ENCODE data around the gene ELMO1.

The ELMO1 gene

GRCh38 chr7:36925207-36925606, 523.5 kb downstream of the ELMO1 start:
- Histone ChIP-seq H3K27me3 (replicated peaks; ENCODE audit: control insufficient read depth, insufficient read depth, low read length, poor library complexity, severe bottlenecking) (no peaks in the 10 kb centered on the region), H3K4me1 (ENCODE audit: control insufficient read depth, insufficient read depth, low read length, poor library complexity, severe bottlenecking) (no peaks in the 10 kb centered on the region), H3K4me3 (ENCODE audit: insufficient read depth, low read depth, low read length, poor library complexity, severe bottlenecking) (no peak overlapping the region), H3K9me3 (ENCODE audit: control insufficient read depth, low read length) (peaks cover 4% of the 10 kb centered on the region), H3K27ac (ENCODE audit: insufficient read depth, low read length, poor library complexity, severe bottlenecking) (no peak overlapping the region), H3K36me3 (ENCODE audit: control insufficient read depth, insufficient read depth, low read length) (no peaks in the 10 kb centered on the region)
- no peak for DNase-seq

DNA sequence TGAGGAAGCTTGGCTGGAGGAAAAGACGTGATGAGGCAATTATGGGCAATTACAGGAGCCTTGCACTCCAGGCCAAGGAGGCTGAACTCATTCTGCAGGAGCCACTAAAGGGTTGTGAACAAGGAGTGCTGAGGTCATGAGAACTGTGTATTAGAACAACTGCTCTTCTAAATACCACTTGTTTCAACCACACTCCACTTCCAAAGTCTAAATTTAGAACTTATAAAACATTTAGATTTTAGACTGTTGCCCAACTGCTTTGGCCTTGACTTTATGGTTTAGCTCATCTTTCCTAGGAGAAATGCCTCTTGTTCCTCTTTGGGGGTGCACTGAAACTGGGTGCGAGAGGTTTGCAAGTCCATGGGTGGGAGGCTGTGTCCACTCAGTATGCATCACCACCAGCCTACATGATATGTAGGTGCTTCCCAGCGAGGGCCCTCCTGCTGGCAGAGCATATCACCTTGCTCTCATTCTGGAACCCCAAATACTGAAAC, 524.7 kb downstream of the ELMO1 start:
- H3K4me3 ChIP-seq (ENCODE audit: insufficient read depth, low read depth, low read length, poor library complexity, severe bottlenecking), result no peak overlapping the region
- H3K27me3 ChIP-seq (replicated peaks; ENCODE audit: control insufficient read depth, insufficient read depth, low read length, poor library complexity, severe bottlenecking), result no peaks in the 10 kb centered on the region
- H3K9me3 ChIP-seq (ENCODE audit: control insufficient read depth, low read length), result peaks cover 4% of the 10 kb centered on the region
- H3K4me1 ChIP-seq (ENCODE audit: control insufficient read depth, insufficient read depth, low read length, poor library complexity, severe bottlenecking), result no peaks in the 10 kb centered on the region
- DNase-seq, result no peak
- H3K27ac ChIP-seq (ENCODE audit: insufficient read depth, low read length, poor library complexity, severe bottlenecking), result no peak overlapping the region
- no peaks in the 10 kb centered on the region for H3K36me3 ChIP-seq (ENCODE audit: control insufficient read depth, insufficient read depth, low read length)

GRCh38 chr7:36923185-36923584, 525.5 kb downstream of the ELMO1 start:
- no peak for DNase-seq
- no peak overlapping the region for H3K4me3 ChIP-seq (ENCODE audit: insufficient read depth, low read depth, low read length, poor library complexity, severe bottlenecking)

GRCh38 chr7:36920433-36920832, 528.2 kb downstream of the ELMO1 start:
- Histone ChIP-seq H3K9me3 (ENCODE audit: control insufficient read depth, low read length) (peaks cover 4% of the 10 kb centered on the region), H3K27ac (ENCODE audit: insufficient read depth, low read length, poor library complexity, severe bottlenecking) (no peak overlapping the region), H3K27me3 (replicated peaks; ENCODE audit: control insufficient read depth, insufficient read depth, low read length, poor library complexity, severe bottlenecking) (no peaks in the 10 kb centered on the region), H3K4me1 (ENCODE audit: control insufficient read depth, insufficient read depth, low read length, poor library complexity, severe bottlenecking) (no peaks in the 10 kb centered on the region), H3K4me3 (ENCODE audit: insufficient read depth, low read depth, low read length, poor library complexity, severe bottlenecking) (no peak overlapping the region), H3K36me3 (ENCODE audit: control insufficient read depth, insufficient read depth, low read length) (no peaks in the 10 kb centered on the region)
- DNase-seq, result no peak

More at GRCh38 chr7:36923185-36923584, 525.5 kb downstream of the ELMO1 start:
- Histone ChIP-seq H3K36me3 (ENCODE audit: control insufficient read depth, insufficient read depth, low read length) (no peaks in the 10 kb centered on the region), H3K9me3 (ENCODE audit: control insufficient read depth, low read length) (peaks cover 4% of the 10 kb centered on the region), H3K27ac (ENCODE audit: insufficient read depth, low read length, poor library complexity, severe bottlenecking) (no peak overlapping the region), H3K27me3 (replicated peaks; ENCODE audit: control insufficient read depth, insufficient read depth, low read length, poor library complexity, severe bottlenecking) (no peaks in the 10 kb centered on the region), H3K4me1 (ENCODE audit: control insufficient read depth, insufficient read depth, low read length, poor library complexity, severe bottlenecking) (no peaks in the 10 kb centered on the region)

DNA sequence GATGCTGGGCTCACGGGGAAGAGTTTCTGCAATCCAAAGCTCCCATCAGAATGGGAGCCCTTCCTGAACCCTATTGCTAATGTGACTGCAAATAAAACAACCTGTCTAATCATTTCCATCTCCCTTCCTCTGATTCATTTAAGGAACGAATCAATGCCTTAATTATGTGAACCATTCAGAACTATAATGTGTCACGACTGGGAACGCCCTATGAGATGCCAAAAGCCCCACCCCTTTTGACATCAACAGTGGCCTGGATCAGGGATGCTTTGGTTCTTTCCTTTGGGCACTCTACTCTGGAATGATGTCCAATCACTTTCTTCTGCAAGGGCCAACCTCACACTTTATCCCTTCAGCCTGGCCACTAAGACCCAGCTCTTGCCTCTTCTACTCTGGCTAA, 528.9 kb downstream of the ELMO1 start:
- no peak for DNase-seq
- no peaks in the 10 kb centered on the region for H3K36me3 ChIP-seq (ENCODE audit: control insufficient read depth, insufficient read depth, low read length)
- H3K9me3 ChIP-seq (ENCODE audit: control insufficient read depth, low read length), result peaks cover 4% of the 10 kb centered on the region
- H3K4me3 ChIP-seq (ENCODE audit: insufficient read depth, low read depth, low read length, poor library complexity, severe bottlenecking), result no peak overlapping the region
- no peaks in the 10 kb centered on the region for H3K27me3 ChIP-seq (replicated peaks; ENCODE audit: control insufficient read depth, insufficient read depth, low read length, poor library complexity, severe bottlenecking)
- H3K4me1 ChIP-seq (ENCODE audit: control insufficient read depth, insufficient read depth, low read length, poor library complexity, severe bottlenecking), result no peaks in the 10 kb centered on the region
- no peak overlapping the region for H3K27ac ChIP-seq (ENCODE audit: insufficient read depth, low read length, poor library complexity, severe bottlenecking)

DNA sequence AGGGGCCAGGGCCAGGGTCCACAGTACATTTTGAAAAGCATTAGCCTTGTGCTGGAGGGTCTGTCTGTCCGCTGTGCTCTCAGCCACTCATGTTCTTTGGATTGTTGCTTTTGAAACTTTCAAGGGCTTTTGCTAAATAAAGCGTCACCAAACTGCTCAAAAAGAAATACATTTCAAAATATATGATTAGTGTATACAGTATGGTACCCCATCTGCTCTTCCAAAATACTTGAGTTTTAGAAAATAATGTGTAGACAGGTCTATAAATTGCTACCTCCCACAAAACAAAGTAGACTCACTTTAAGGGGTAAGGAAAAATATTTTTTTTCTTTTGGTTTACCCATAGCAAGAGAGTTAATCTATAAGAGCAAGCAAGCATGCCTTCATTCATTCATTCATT, 530.1 kb downstream of the ELMO1 start:
- no peak for DNase-seq
- H3K4me3 ChIP-seq (ENCODE audit: insufficient read depth, low read depth, low read length, poor library complexity, severe bottlenecking), result no peak overlapping the region
- H3K4me1 ChIP-seq (ENCODE audit: control insufficient read depth, insufficient read depth, low read length, poor library complexity, severe bottlenecking), result no peaks in the 10 kb centered on the region

DNA sequence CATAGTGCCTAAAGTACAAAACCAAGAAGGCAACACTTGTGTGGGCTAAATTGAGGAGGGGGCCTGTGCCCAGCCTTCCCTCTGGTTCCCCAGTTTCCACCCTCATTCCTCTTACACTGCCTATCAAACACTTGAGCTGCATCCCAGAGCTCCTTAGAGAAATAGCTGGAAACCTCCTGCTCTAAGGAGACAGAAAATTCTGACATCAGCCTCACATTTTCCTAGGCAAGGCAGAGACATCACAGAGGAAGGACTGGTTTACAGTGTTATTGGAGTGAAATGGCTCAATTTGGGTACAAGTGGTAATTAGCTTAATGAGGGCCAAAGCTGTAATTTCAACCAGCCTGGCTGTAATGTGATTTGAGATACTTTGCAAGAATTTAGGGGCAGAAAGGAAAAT, 532.0 kb downstream of the ELMO1 start:
- H3K4me3 ChIP-seq (ENCODE audit: insufficient read depth, low read depth, low read length, poor library complexity, severe bottlenecking), result no peak overlapping the region
- H3K9me3 ChIP-seq (ENCODE audit: control insufficient read depth, low read length), result peaks cover 4% of the 10 kb centered on the region
- no peak overlapping the region for H3K27ac ChIP-seq (ENCODE audit: insufficient read depth, low read length, poor library complexity, severe bottlenecking)
- no peak for DNase-seq
- H3K36me3 ChIP-seq (ENCODE audit: control insufficient read depth, insufficient read depth, low read length), result no peaks in the 10 kb centered on the region
- no peaks in the 10 kb centered on the region for H3K4me1 ChIP-seq (ENCODE audit: control insufficient read depth, insufficient read depth, low read length, poor library complexity, severe bottlenecking)
- H3K27me3 ChIP-seq (replicated peaks; ENCODE audit: control insufficient read depth, insufficient read depth, low read length, poor library complexity, severe bottlenecking), result no peaks in the 10 kb centered on the region

More for the DNA sequence above, 530.1 kb downstream of the ELMO1 start:
- H3K27ac ChIP-seq (ENCODE audit: insufficient read depth, low read length, poor library complexity, severe bottlenecking), result no peak overlapping the region
- H3K36me3 ChIP-seq (ENCODE audit: control insufficient read depth, insufficient read depth, low read length), result no peaks in the 10 kb centered on the region
- H3K9me3 ChIP-seq (ENCODE audit: control insufficient read depth, low read length), result peaks cover 4% of the 10 kb centered on the region
- H3K27me3 ChIP-seq (replicated peaks; ENCODE audit: control insufficient read depth, insufficient read depth, low read length, poor library complexity, severe bottlenecking), result no peaks in the 10 kb centered on the region

GRCh38 chr7:36916116-36916515, 532.5 kb downstream of the ELMO1 start:
- H3K9me3 ChIP-seq (ENCODE audit: control insufficient read depth, low read length), result no peaks in the 10 kb centered on the region
- H3K27me3 ChIP-seq (replicated peaks; ENCODE audit: control insufficient read depth, insufficient read depth, low read length, poor library complexity, severe bottlenecking), result no peaks in the 10 kb centered on the region
- DNase-seq, result no peak
- H3K4me3 ChIP-seq (ENCODE audit: insufficient read depth, low read depth, low read length, poor library complexity, severe bottlenecking), result no peak overlapping the region
- no peak overlapping the region for H3K27ac ChIP-seq (ENCODE audit: insufficient read depth, low read length, poor library complexity, severe bottlenecking)
- no peaks in the 10 kb centered on the region for H3K36me3 ChIP-seq (ENCODE audit: control insufficient read depth, insufficient read depth, low read length)
- H3K4me1 ChIP-seq (ENCODE audit: control insufficient read depth, insufficient read depth, low read length, poor library complexity, severe bottlenecking), result no peaks in the 10 kb centered on the region

- no peak overlapping the region for H3K4me3 ChIP-seq (ENCODE audit: insufficient read depth, low read depth, low read length, poor library complexity, severe bottlenecking)
- no peaks in the 10 kb centered on the region for H3K36me3 ChIP-seq (ENCODE audit: control insufficient read depth, insufficient read depth, low read length)
- H3K27ac ChIP-seq (ENCODE audit: insufficient read depth, low read length, poor library complexity, severe bottlenecking), result no peak overlapping the region
- no peaks in the 10 kb centered on the region for H3K27me3 ChIP-seq (replicated peaks; ENCODE audit: control insufficient read depth, insufficient read depth, low read length, poor library complexity, severe bottlenecking)
- no peaks in the 10 kb centered on the region for H3K4me1 ChIP-seq (ENCODE audit: control insufficient read depth, insufficient read depth, low read length, poor library complexity, severe bottlenecking)
- no peaks in the 10 kb centered on the region for H3K9me3 ChIP-seq (ENCODE audit: control insufficient read depth, low read length)
- no peak for DNase-seq
Observed at GRCh38 chr7:36911788-36912187, 536.9 kb downstream of the ELMO1 start.

DNA sequence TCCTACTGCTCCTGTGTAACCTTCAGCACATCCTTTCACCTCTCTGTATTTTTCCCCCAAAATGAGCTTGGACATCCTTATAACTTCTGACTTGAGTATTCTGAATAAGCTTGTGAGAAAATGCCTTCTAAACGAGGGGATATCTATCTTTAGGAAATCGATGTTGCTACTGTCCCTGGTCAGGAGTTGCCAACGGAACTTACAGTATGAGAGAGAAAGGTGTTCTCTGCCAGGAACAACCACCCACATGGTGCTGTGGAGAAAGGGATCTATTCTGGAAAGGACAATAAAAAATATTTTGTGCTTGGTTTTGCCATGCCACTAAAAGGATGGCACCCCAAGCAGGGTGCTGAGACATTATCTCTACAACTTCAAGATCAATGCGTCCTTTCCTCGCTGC, 537.8 kb downstream of the ELMO1 start:
- Histone ChIP-seq H3K36me3 (ENCODE audit: control insufficient read depth, insufficient read depth, low read length) (no peaks in the 10 kb centered on the region), H3K4me3 (ENCODE audit: insufficient read depth, low read depth, low read length, poor library complexity, severe bottlenecking) (no peak overlapping the region), H3K27me3 (replicated peaks; ENCODE audit: control insufficient read depth, insufficient read depth, low read length, poor library complexity, severe bottlenecking) (no peaks in the 10 kb centered on the region), H3K27ac (ENCODE audit: insufficient read depth, low read length, poor library complexity, severe bottlenecking) (no peak overlapping the region), H3K4me1 (ENCODE audit: control insufficient read depth, insufficient read depth, low read length, poor library complexity, severe bottlenecking) (no peaks in the 10 kb centered on the region), H3K9me3 (ENCODE audit: control insufficient read depth, low read length) (no peaks in the 10 kb centered on the region)
- no peak for DNase-seq

GRCh38 chr7:36910401-36910800, 538.3 kb downstream of the ELMO1 start:
- Histone ChIP-seq H3K27me3 (replicated peaks; ENCODE audit: control insufficient read depth, insufficient read depth, low read length, poor library complexity, severe bottlenecking) (no peaks in the 10 kb centered on the region), H3K4me1 (ENCODE audit: control insufficient read depth, insufficient read depth, low read length, poor library complexity, severe bottlenecking) (no peaks in the 10 kb centered on the region), H3K9me3 (ENCODE audit: control insufficient read depth, low read length) (no peaks in the 10 kb centered on the region), H3K27ac (ENCODE audit: insufficient read depth, low read length, poor library complexity, severe bottlenecking) (no peak overlapping the region), H3K4me3 (ENCODE audit: insufficient read depth, low read depth, low read length, poor library complexity, severe bottlenecking) (no peak overlapping the region), H3K36me3 (ENCODE audit: control insufficient read depth, insufficient read depth, low read length) (no peaks in the 10 kb centered on the region)
- DNase-seq, result no peak

Measured in effector memory CD4-positive, alpha-beta T cell (primary cell).